SK-N-SH treated with all-trans-retinoic acid at 6 μM for 48 hours (cell line): ENCODE data around the gene DCAF6.

Experiments used
- ATAC-seq: fragments of 200-7000 bp; cut with Tn5 transposase; 3 replicates; pipeline ENCODE4 v1.9.1; 2020; ENCODE audit warnings: mild to moderate bottlenecking, moderate library complexity
- ARNTL ChIP-seq: fragments of 450-650 bp; formaldehyde crosslinking; IDR thresholded peaks from 2 replicates; pipeline ENCODE4 v1.5.0; 2020; ENCODE audit warnings: low read depth, mild to moderate bottlenecking, moderate library complexity, borderline replicate concordance
- BACH2 ChIP-seq: fragments of 250-450 bp; sonication (Bioruptor Pico); IDR thresholded peaks from 2 replicates; pipeline ENCODE4 v1.9.0; 2021; ENCODE audit warnings: mild to moderate bottlenecking, borderline replicate concordance
- CREB5 ChIP-seq: fragments of 250-450 bp; sonication (Bioruptor Pico); IDR thresholded peaks from 2 replicates; pipeline ENCODE4 v1.5.1; 2020; ENCODE audit warnings: low read depth, mild to moderate bottlenecking, moderate library complexity
- CSDC2 ChIP-seq: fragments of 250-450 bp; sonication (Bioruptor Pico); IDR thresholded peaks from 2 replicates; pipeline ENCODE4 v1.5.0; 2020; ENCODE audit warnings: mild to moderate bottlenecking, moderate library complexity
- CSRNP3 ChIP-seq: fragments of 250-450 bp; sonication (Bioruptor Pico); IDR thresholded peaks from 2 replicates; pipeline ENCODE4 v1.5.1; 2021; ENCODE audit warnings: mild to moderate bottlenecking, moderate library complexity
- ESRRG ChIP-seq: fragments of 250-450 bp; sonication (Bioruptor Pico); IDR thresholded peaks from 2 replicates; pipeline ENCODE4 v1.6.1; 2021; ENCODE audit warnings: mild to moderate bottlenecking
- ISL1 ChIP-seq: fragments of 250-450 bp; sonication (Bioruptor Pico); IDR thresholded peaks from 2 replicates; pipeline ENCODE4 v2.1.2; 2022; ENCODE audit warnings: mild to moderate bottlenecking, moderate library complexity
- PATZ1 ChIP-seq: fragments of 250-450 bp; sonication (Bioruptor Pico); IDR thresholded peaks from 2 replicates; pipeline ENCODE4 v1.8.0; 2020; ENCODE audit warnings: mild to moderate bottlenecking, moderate library complexity, borderline replicate concordance
- POU6F1 ChIP-seq: fragments of 250-450 bp; sonication (Bioruptor Pico); IDR thresholded peaks from 2 replicates; pipeline ENCODE4 v1.8.0; 2021; ENCODE audit warnings: low read depth, mild to moderate bottlenecking, moderate library complexity, borderline replicate concordance
- PPARA ChIP-seq: fragments of 250-450 bp; sonication (Bioruptor Pico); IDR thresholded peaks from 2 replicates; pipeline ENCODE4 v1.5.0; 2020; ENCODE audit warnings: mild to moderate bottlenecking, borderline replicate concordance
- RARB ChIP-seq: fragments of 250-450 bp; sonication (Bioruptor Pico); IDR thresholded peaks from 2 replicates; pipeline ENCODE4 v1.8.0; 2021; ENCODE audit warnings: mild to moderate bottlenecking, moderate library complexity
- SNAI2 ChIP-seq: fragments of 250-450 bp; sonication (Bioruptor Pico); IDR thresholded peaks from 2 replicates; pipeline ENCODE4 v1.5.0; 2020; ENCODE audit warnings: mild to moderate bottlenecking, moderate library complexity
- TCF4 ChIP-seq: fragments of 250-450 bp; sonication (Bioruptor Pico); IDR thresholded peaks from 2 replicates; pipeline ENCODE4 v1.8.0; 2021; ENCODE audit warnings: mild to moderate bottlenecking, moderate library complexity, borderline replicate concordance
- TOX ChIP-seq: fragments of 250-450 bp; sonication (Bioruptor Pico); IDR thresholded peaks from 2 replicates; pipeline ENCODE4 v1.8.0; 2021; ENCODE audit warnings: mild to moderate bottlenecking, moderate library complexity, borderline replicate concordance
- TSHZ2 ChIP-seq: fragments of 250-450 bp; sonication (Bioruptor Pico); IDR thresholded peaks from 2 replicates; pipeline ENCODE4 v1.5.0; 2020; ENCODE audit warnings: mild to moderate bottlenecking, moderate library complexity
- ZC3H10 ChIP-seq: fragments of 250-450 bp; sonication (Bioruptor Pico); IDR thresholded peaks from 2 replicates; pipeline ENCODE4 v1.5.1; 2021; ENCODE audit warnings: mild to moderate bottlenecking, moderate library complexity
- ZFP3 ChIP-seq: fragments of 250-450 bp; sonication (Bioruptor Pico); IDR thresholded peaks from 2 replicates; pipeline ENCODE4 v1.5.0; 2020; ENCODE audit warnings: mild to moderate bottlenecking, moderate library complexity
- ZFP30 ChIP-seq: fragments of 450-650 bp; formaldehyde crosslinking; IDR thresholded peaks from 2 replicates; pipeline ENCODE4 v1.5.0; 2022; ENCODE audit warnings: mild to moderate bottlenecking, moderate library complexity
- ZNF565 ChIP-seq: fragments of 450-650 bp; formaldehyde crosslinking; conservative IDR thresholded peaks from 2 replicates; pipeline ENCODE4 v1.5.0; 2020; ENCODE audit warnings: low read depth, mild to moderate bottlenecking, moderate library complexity
- ZNF70 ChIP-seq: fragments of 450-650 bp; formaldehyde crosslinking; IDR thresholded peaks from 2 replicates; pipeline ENCODE4 v1.5.0; 2020; ENCODE audit warnings: mild to moderate bottlenecking, moderate library complexity
- ZNF8 ChIP-seq: fragments of 450-650 bp; formaldehyde crosslinking; IDR thresholded peaks from 2 replicates; pipeline ENCODE4 v1.5.0; 2020; ENCODE audit warnings: mild to moderate bottlenecking, moderate library complexity

DCAF6 gene

GRCh38 chr1:168009322-168009721 lies 72.8 kb downstream of the DCAF6 start:
- no peak for ATAC-seq
- TF ChIP-seq ISL1 (CRISPR knock-in tag) (no peak), ESRRG (CRISPR knock-in tag) (no peak), BACH2 (CRISPR knock-in tag) (no peak), SNAI2 (CRISPR knock-in tag) (no peak), CREB5 (no peak), PPARA (CRISPR knock-in tag) (no peak), ZC3H10 (CRISPR knock-in tag) (no peak)

- ATAC-seq: peak; percentile 50; the same call in 1 of the 3 replicates
- no peak for TF ChIP-seq RARB (CRISPR knock-in tag)
- TF ChIP-seq ZFP3 (CRISPR knock-in tag): no peak
- TF ChIP-seq SNAI2 (CRISPR knock-in tag): no peak
- no peak for TF ChIP-seq ZNF70
- no peak for TF ChIP-seq TSHZ2 (CRISPR knock-in tag)
- no peak for TF ChIP-seq TOX (CRISPR knock-in tag)
- no peak for TF ChIP-seq ZNF8
- no peak for TF ChIP-seq POU6F1 (CRISPR knock-in tag)
- TF ChIP-seq CSDC2: no peak
- TF ChIP-seq ZC3H10 (CRISPR knock-in tag): no peak
- TF ChIP-seq CSRNP3 (CRISPR knock-in tag): no peak
Measured at GRCh38 chr1:168019407-168019806, 82.9 kb downstream of the DCAF6 start.

GRCh38 chr1:168031198-168031597 lies 94.7 kb downstream of the DCAF6 start:
- no peak for ATAC-seq

GRCh38 chr1:168031627-168032026 lies 95.1 kb downstream of the DCAF6 start:
- ATAC-seq: no peak
- TF ChIP-seq ISL1 (CRISPR knock-in tag) (no peak), PATZ1 (CRISPR knock-in tag) (no peak), ESRRG (CRISPR knock-in tag) (no peak), ZNF8 (no peak), TOX (CRISPR knock-in tag) (no peak), TCF4 (CRISPR knock-in tag) (no peak), CREB5 (no peak), ZNF70 (no peak), ZFP3 (CRISPR knock-in tag) (no peak), ZNF565 (no peak), CSDC2 (no peak), PPARA (CRISPR knock-in tag) (no peak), CSRNP3 (CRISPR knock-in tag) (no peak), RARB (CRISPR knock-in tag) (no peak), SNAI2 (CRISPR knock-in tag) (no peak)

More at GRCh38 chr1:168031198-168031597, 94.7 kb downstream of the DCAF6 start:
- TF ChIP-seq ZFP30 (no peak), CREB5 (no peak), ARNTL (no peak), SNAI2 (CRISPR knock-in tag) (no peak)
